Measurements from ENCODE around the gene CCRL2. TPM values are rescaled to one million over a fixed set of nuclear protein-coding genes. Genes with fewer than 3 reads are reported as not detected.

Gene CCRL2
- total RNA-seq, 1 experiment from 2014 or later, result not detected

DNA sequence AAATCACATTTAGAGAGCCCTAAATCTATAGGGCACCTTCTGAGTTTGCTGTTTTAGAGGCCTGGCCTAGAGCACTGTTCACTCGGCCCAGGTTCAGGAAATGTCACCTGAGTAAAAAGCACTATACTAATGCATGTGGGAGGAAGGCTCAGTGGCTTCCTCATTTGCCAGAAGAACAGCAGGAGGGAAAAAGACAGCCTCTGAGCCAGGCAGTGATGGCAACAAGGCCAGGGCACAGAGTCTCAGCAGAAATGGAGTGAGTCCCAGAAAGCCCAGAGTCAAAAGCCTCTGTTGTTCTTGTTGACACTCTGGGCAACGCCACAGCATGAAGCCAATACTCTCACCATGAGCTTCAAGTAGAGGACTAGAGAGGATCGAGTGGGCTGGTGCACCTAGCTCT, 31.8 kb downstream of the CCRL2 start:
- no peaks in the 10 kb centered on the region for H3K27me3 Mint-ChIP-seq (ENCODE audit: low read depth)
- no peak overlapping the region for H3K27ac ChIP-seq (ENCODE audit: insufficient read length, low read depth, low read length)
- H3K4ac ChIP-seq (ENCODE audit: low read depth, low read length), result no peak overlapping the region
- no peaks in the 10 kb centered on the region for H3K79me2 ChIP-seq (ENCODE audit: insufficient read depth, low read length)
- no peak overlapping the region; a peak in 1 of 7 replicates for H3K27ac Mint-ChIP-seq
- H4K5ac ChIP-seq (ENCODE audit: insufficient read length, low read depth, low read length), result no peak overlapping the region
- no CpG with 5 or more reads among the region's 3 CpGs for WGBS (ENCODE audit: extremely low coverage, insufficient read length, low lambda C conversion rate)
- H3K14ac ChIP-seq (ENCODE audit: insufficient read depth, low read length), result no peak overlapping the region; the same call in 1 of the 2 replicates
- no peaks in the 10 kb centered on the region for H3K9me3 Mint-ChIP-seq
- no peak overlapping the region for H2BK12ac ChIP-seq (ENCODE audit: insufficient read length, low read depth, low read length)
- no peak overlapping the region for H3K18ac ChIP-seq (ENCODE audit: insufficient read length, low read depth, low read length)
- no peaks in the 10 kb centered on the region for H3K79me1 ChIP-seq (ENCODE audit: insufficient read depth, low read depth, low read length, poor library complexity, severe bottlenecking)
- H3K9ac ChIP-seq (ENCODE audit: extremely low read depth, insufficient read length, low read length), result no peak overlapping the region
- H4K8ac ChIP-seq (replicated peaks; ENCODE audit: insufficient read length, low read depth, low read length), result no peak overlapping the region
- peaks cover 9 to 12% of the 10 kb centered on the region in 2 experiments for H3K4me1 Mint-ChIP-seq
- H3K4me3 Mint-ChIP-seq, result no peak overlapping the region
- H3K4me1 ChIP-seq (ENCODE audit: insufficient read depth, low read length), result peaks cover 4% of the 10 kb centered on the region; the same call in 1 of the 2 replicates
- TF ChIP-seq, protein P1, sequence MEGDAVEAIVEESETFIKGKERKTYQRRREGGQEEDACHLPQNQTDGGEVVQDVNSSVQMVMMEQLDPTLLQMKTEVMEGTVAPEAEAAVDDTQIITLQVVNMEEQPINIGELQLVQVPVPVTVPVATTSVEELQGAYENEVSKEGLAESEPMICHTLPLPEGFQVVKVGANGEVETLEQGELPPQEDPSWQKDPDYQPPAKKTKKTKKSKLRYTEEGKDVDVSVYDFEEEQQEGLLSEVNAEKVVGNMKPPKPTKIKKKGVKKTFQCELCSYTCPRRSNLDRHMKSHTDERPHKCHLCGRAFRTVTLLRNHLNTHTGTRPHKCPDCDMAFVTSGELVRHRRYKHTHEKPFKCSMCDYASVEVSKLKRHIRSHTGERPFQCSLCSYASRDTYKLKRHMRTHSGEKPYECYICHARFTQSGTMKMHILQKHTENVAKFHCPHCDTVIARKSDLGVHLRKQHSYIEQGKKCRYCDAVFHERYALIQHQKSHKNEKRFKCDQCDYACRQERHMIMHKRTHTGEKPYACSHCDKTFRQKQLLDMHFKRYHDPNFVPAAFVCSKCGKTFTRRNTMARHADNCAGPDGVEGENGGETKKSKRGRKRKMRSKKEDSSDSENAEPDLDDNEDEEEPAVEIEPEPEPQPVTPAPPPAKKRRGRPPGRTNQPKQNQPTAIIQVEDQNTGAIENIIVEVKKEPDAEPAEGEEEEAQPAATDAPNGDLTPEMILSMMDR (conservative IDR thresholded peaks at IDR 0.05), result no peak
- H3K9me3 ChIP-seq (ENCODE audit: control insufficient read depth, low read depth, low read length), result no peaks in the 10 kb centered on the region
- H3K23me2 ChIP-seq (ENCODE audit: insufficient read length, low read depth, low read length, poor library complexity, severe bottlenecking), result no peaks in the 10 kb centered on the region
- no peak overlapping the region for H3T11ph ChIP-seq (ENCODE audit: low read length)
- no peak overlapping the region for H2BK120ac ChIP-seq (ENCODE audit: low read depth, low read length, poor library complexity, severe bottlenecking)
- no peak overlapping the region for H2AFZ ChIP-seq (ENCODE audit: low read length)
- H3K56ac ChIP-seq (ENCODE audit: insufficient read length, low read depth, low read length), result no peak overlapping the region
- no peak overlapping the region for H3K4me2 ChIP-seq (ENCODE audit: insufficient read depth, insufficient read length, low read length)
- H2BK20ac ChIP-seq (ENCODE audit: low read depth, low read length, poor library complexity, severe bottlenecking), result no peak overlapping the region
- H2BK5ac ChIP-seq (ENCODE audit: insufficient read length, low read length), result no peak overlapping the region
- no peaks in the 10 kb centered on the region for H4K20me1 ChIP-seq (ENCODE audit: control insufficient read depth, insufficient read depth, insufficient read length)
- H3K27me3 ChIP-seq (ENCODE audit: insufficient read depth, low read length), result no peaks in the 10 kb centered on the region
- no peak overlapping the region for H2BK15ac ChIP-seq (ENCODE audit: low read depth, low read length)
- H2AK5ac ChIP-seq (ENCODE audit: insufficient read length, low read length), result no peak overlapping the region
- no peak overlapping the region for H4K91ac ChIP-seq (ENCODE audit: insufficient read length, low read depth, low read length)
- no peak for DNase-seq
- no peak overlapping the region for H3K23ac ChIP-seq (ENCODE audit: insufficient read length, low read depth, low read length)
- H3K36me3 Mint-ChIP-seq (ENCODE audit: insufficient read depth in 1 of 3, low read depth in 3 of 3), result no peaks in the 10 kb centered on the region; a peak in 1 of 7 replicates

All from H9 (cell line).